A673 (cell line): ENCODE data around the gene SMU1. TPM values are rescaled to one million over a fixed set of nuclear protein-coding genes. Genes with fewer than 3 reads are reported as not detected.

ENCODE experiments used
- BruUV-seq: library from RNA; stranded (reverse); fragments of 400-500 nt; replicated peaks from 2 replicates; lab custom pipeline; 2021; lab: Mats Ljungman, UMichigan
- CTCF ChIA-PET: fragments of 300-600 bp; sonication (Branson Sonifier 250); formaldehyde crosslinking; loops from one replicate; lab custom pipeline; 2022; ENCODE audit warnings: antibody characterized with exemption; lab: Charles Lee
- POLR2A ChIA-PET: fragments of 300-600 bp; sonication (Branson Sonifier 250); formaldehyde crosslinking; loops from one replicate; lab custom pipeline; 2022; ENCODE audit warnings: antibody characterized with exemption; ENCODE audit not compliant: low non-redundant PET; lab: Charles Lee
- DNase-seq: peaks from one replicate; pipeline ENCODE4 v3.0.0-alpha.2; 2015; ENCODE audit warnings: low spot score
- H3K27ac ChIP-seq: fragments of 200-600 bp; sonication (generic); 2 replicates; pipeline ENCODE4 v1.5.1; 2016; ENCODE audit warnings: mixed run types, low read depth, mild to moderate bottlenecking, mixed read lengths, antibody characterized with exemption, low read length; ENCODE audit not compliant: poor library complexity, severe bottlenecking
- H3K27me3 ChIP-seq: fragments of 200-600 bp; sonication (generic); replicated peaks from 2 replicates; pipeline ENCODE4 v1.6.1; 2017; ENCODE audit warnings: mixed run types, low read depth, mild to moderate bottlenecking, mixed read lengths, antibody characterized with exemption, low read length; ENCODE audit not compliant: insufficient read depth, poor library complexity
- H3K36me3 ChIP-seq: fragments of 200-600 bp; sonication (generic); 2 replicates; pipeline ENCODE4 v1.6.1; 2016; ENCODE audit warnings: mixed run types, mild to moderate bottlenecking, mixed read lengths, antibody characterized with exemption, low read length; ENCODE audit not compliant: insufficient read depth, poor library complexity, severe bottlenecking
- H3K4me1 ChIP-seq: fragments of 200-600 bp; sonication (generic); 2 replicates; pipeline ENCODE4 v1.6.1; 2017; ENCODE audit warnings: mixed run types, mild to moderate bottlenecking, mixed read lengths, antibody characterized with exemption, low read length; ENCODE audit not compliant: insufficient read depth, poor library complexity, severe bottlenecking
- H3K4me3 ChIP-seq: fragments of 200-600 bp; sonication (generic); 2 replicates; pipeline ENCODE4 v1.5.1; 2016; ENCODE audit warnings: low read depth, mixed run types, mild to moderate bottlenecking, mixed read lengths, low read length; ENCODE audit not compliant: poor library complexity, severe bottlenecking
- H3K9me3 ChIP-seq: fragments of 200-600 bp; sonication (generic); 2 replicates; pipeline ENCODE4 v1.6.1; 2016; ENCODE audit warnings: mixed run types, low read depth, mild to moderate bottlenecking, mixed read lengths, antibody characterized with exemption, low read length; ENCODE audit not compliant: poor library complexity, severe bottlenecking
- CTCF ChIP-seq: fragments of 300-800, 200-600 bp; sonication (generic); conservative IDR thresholded peaks from 2 replicates; pipeline ENCODE4 v1.5.1; 2017; ENCODE audit warnings: low read depth, mild to moderate bottlenecking, antibody characterized with exemption, low read length, moderate library complexity, mixed read lengths
- EZH2 ChIP-seq: fragments of 200-600 bp; sonication (generic); IDR thresholded peaks from 2 replicates; pipeline ENCODE4 v1.6.1; 2017; ENCODE audit warnings: borderline replicate concordance, low read depth, mild to moderate bottlenecking, mixed read lengths, antibody characterized with exemption, low read length; ENCODE audit not compliant: poor library complexity, severe bottlenecking
- intact Hi-C: fragments of 100-400 bp; cut with micrococcal nuclease; formaldehyde crosslinking; loops from one replicate; pipeline ENCODE4 v1.10.0; 2022; ENCODE audit not compliant: unreplicated experiment
- total RNA-seq: library from RNA; stranded (reverse); gene quantifications from 2 replicates; pipeline ENCODE4 v1.2.3, GENCODE V29; 2021

SMU1 gene
- total RNA-seq, 1 experiment from 2014 or later = 31.2 TPM

GRCh38 chr9:33114746-33115145 is 38.3 kb upstream of the SMU1 start:
- TF ChIP-seq CTCF = no peak
- no peak for TF ChIP-seq EZH2
- ChIA-PET CTCF (no interaction called here), POLR2A (no interaction called here)
- Histone ChIP-seq H3K27ac (no peak overlapping the region), H3K4me3 (no peak overlapping the region), H3K27me3 (no peaks in the 10 kb centered on the region), H3K9me3 (no peaks in the 10 kb centered on the region), H3K4me1 (no peaks in the 10 kb centered on the region), H3K36me3 (peaks cover 7% of the 10 kb centered on the region)
- intact Hi-C loops = no loop called here
- BruUV-seq = no TSS peak
- no peak for DNase-seq

GRCh38 chr9:33113799-33114547 is 37.5 kb upstream of the SMU1 start:
- Histone ChIP-seq H3K9me3 (no peaks in the 10 kb centered on the region), H3K27ac (no peak overlapping the region), H3K27me3 (no peaks in the 10 kb centered on the region), H3K4me3 (no peak overlapping the region), H3K4me1 (no peaks in the 10 kb centered on the region), H3K36me3 (peaks cover 7% of the 10 kb centered on the region)
- ChIA-PET POLR2A (no interaction called here), CTCF (no interaction called here)
- intact Hi-C loops = no loop called here
- TF ChIP-seq CTCF = no peak
- TF ChIP-seq EZH2 = no peak
- no peak for DNase-seq
- no TSS peak for BruUV-seq

GRCh38 chr9:33112094-33112493 is 35.6 kb upstream of the SMU1 start:
- no peaks in the 10 kb centered on the region for H3K27me3 ChIP-seq
- H3K4me1 ChIP-seq = no peaks in the 10 kb centered on the region
- ChIA-PET POLR2A (no interaction called here), CTCF (no interaction called here)
- no TSS peak for BruUV-seq
- DNase-seq = no peak
- no peaks in the 10 kb centered on the region for H3K9me3 ChIP-seq
- TF ChIP-seq CTCF (no peak), EZH2 (no peak)
- H3K27ac ChIP-seq = no peak overlapping the region
- intact Hi-C loops = no loop called here
- H3K36me3 ChIP-seq = peaks cover 7% of the 10 kb centered on the region
- H3K4me3 ChIP-seq = no peak overlapping the region
